ENCODE measurements around the gene HAUS7. TPM values are rescaled to one million over a fixed set of nuclear protein-coding genes. Genes with fewer than 3 reads are reported as not detected.

Gene HAUS7
- total RNA-seq, 1 donor from 2014 or later: 27.7 TPM

- Mint-ChIP-seq H3K36me3 (ENCODE audit: low read depth, unreplicated experiment) (no peaks in the 10 kb centered on the region), H3K27me3 (ENCODE audit: unreplicated experiment) (peaks cover 2% of the 10 kb centered on the region), H3K27ac (ENCODE audit: unreplicated experiment) (no peak overlapping the region), H3K9me3 (ENCODE audit: unreplicated experiment) (no peaks in the 10 kb centered on the region), H3K4me1 (ENCODE audit: unreplicated experiment) (no peaks in the 10 kb centered on the region), H3K4me3 (ENCODE audit: unreplicated experiment) (no peak overlapping the region)
- TF ChIP-seq CTCF (IDR thresholded peaks at IDR 0.05; ENCODE audit: unreplicated experiment): no peak
- DNase-seq (ENCODE audit: low spot score): no peak
Observed at GRCh38 chrX:153412746-153413720, 57.3 kb downstream of the HAUS7 start.

- TF ChIP-seq CTCF (IDR thresholded peaks at IDR 0.05; ENCODE audit: unreplicated experiment): no peak
- peak overlapping the region; percentile 69 for H3K4me3 Mint-ChIP-seq (ENCODE audit: unreplicated experiment)
- no peak overlapping the region for H3K27ac Mint-ChIP-seq (ENCODE audit: unreplicated experiment)
- no peak for DNase-seq (ENCODE audit: low spot score)
- H3K9me3 Mint-ChIP-seq (ENCODE audit: unreplicated experiment): no peaks in the 10 kb centered on the region
- H3K27me3 Mint-ChIP-seq (ENCODE audit: unreplicated experiment): peaks cover 4% of the 10 kb centered on the region
- no peaks in the 10 kb centered on the region for H3K36me3 Mint-ChIP-seq (ENCODE audit: low read depth, unreplicated experiment)
- H3K4me1 Mint-ChIP-seq (ENCODE audit: unreplicated experiment): no peaks in the 10 kb centered on the region
Observed at GRCh38 chrX:153411988-153412574, 58.3 kb downstream of the HAUS7 start.

GRCh38 chrX:153411255-153411987 lies 59.0 kb downstream of the HAUS7 start, which contains the start of gene ZFP92:
ZFP92 (plus strand) TSS chrX:153411472; CDS start chrX:153418323, 6,851 bp downstream.
- Mint-ChIP-seq H3K36me3 (ENCODE audit: low read depth, unreplicated experiment) (no peaks in the 10 kb centered on the region), H3K27ac (ENCODE audit: unreplicated experiment) (no peak within 1 kb of the TSS), H3K27me3 (ENCODE audit: unreplicated experiment) (peaks cover 6% of the 10 kb centered on the region), H3K9me3 (ENCODE audit: unreplicated experiment) (no peaks in the 10 kb centered on the region), H3K4me1 (ENCODE audit: unreplicated experiment) (no peaks in the 10 kb centered on the region), H3K4me3 (ENCODE audit: unreplicated experiment) (peak within 1 kb of the TSS; percentile 69)
- no peak for TF ChIP-seq CTCF (IDR thresholded peaks at IDR 0.05; ENCODE audit: unreplicated experiment)
- DNase-seq (ENCODE audit: low spot score): no peak

GRCh38 chrX:153410888-153411254 lies 59.5 kb downstream of the HAUS7 start:
- no peaks in the 10 kb centered on the region for H3K9me3 Mint-ChIP-seq (ENCODE audit: unreplicated experiment)
- no peak overlapping the region for H3K4me3 Mint-ChIP-seq (ENCODE audit: unreplicated experiment)
- H3K27ac Mint-ChIP-seq (ENCODE audit: unreplicated experiment): no peak overlapping the region
- peaks cover 6% of the 10 kb centered on the region for H3K27me3 Mint-ChIP-seq (ENCODE audit: unreplicated experiment)
- H3K4me1 Mint-ChIP-seq (ENCODE audit: unreplicated experiment): no peaks in the 10 kb centered on the region
- H3K36me3 Mint-ChIP-seq (ENCODE audit: low read depth, unreplicated experiment): no peaks in the 10 kb centered on the region
- no peak for DNase-seq (ENCODE audit: low spot score)
- TF ChIP-seq CTCF (IDR thresholded peaks at IDR 0.05; ENCODE audit: unreplicated experiment): no peak
